NCI-H524 (cell line): ENCODE data around the gene CACNA1B.
"Not testable (repeated sequence)": the region's sequence is repeated elsewhere in the genome, so short reads cannot be mapped to it uniquely, and the experiment has no call there.

Experiments used
- DNase-seq, 2 experiments: peaks; one replicate each; lab custom pipeline; 2025; lab: John Stamatoyannopoulos, UW

The CACNA1B gene

GRCh38 chr9:138015021-138015829 lies 137.6 kb downstream of the CACNA1B start:
- DNase-seq, result no peak

GRCh38 chr9:138016406-138017187 lies 139.0 kb downstream of the CACNA1B start:
- DNase-seq, result no peak

GRCh38 chr9:138017200-138017599 lies 139.6 kb downstream of the CACNA1B start:
- no peak for DNase-seq

GRCh38 chr9:138019514-138019913 lies 141.9 kb downstream of the CACNA1B start:
- DNase-seq, result not testable (repeated sequence)

- no peak for DNase-seq
Observed at GRCh38 chr9:138020120-138020794, 142.7 kb downstream of the CACNA1B start.

GRCh38 chr9:138020795-138021182 lies 143.2 kb downstream of the CACNA1B start:
- DNase-seq, result no peak

GRCh38 chr9:138021251-138022056 lies 143.9 kb downstream of the CACNA1B start:
- no peak for DNase-seq

GRCh38 chr9:138022121-138022741 lies 144.6 kb downstream of the CACNA1B start:
- DNase-seq, result no peak

GRCh38 chr9:138022756-138023393 lies 145.3 kb downstream of the CACNA1B start:
- no peak for DNase-seq

GRCh38 chr9:138023394-138024124 lies 146.0 kb downstream of the CACNA1B start:
- DNase-seq, result no peak

GRCh38 chr9:138024131-138024530 lies 146.5 kb downstream of the CACNA1B start:
- no peak for DNase-seq

- DNase-seq, result no peak
Observed at GRCh38 chr9:138024831-138025291, 147.3 kb downstream of the CACNA1B start.

- DNase-seq, result no peak
Observed at GRCh38 chr9:138025417-138025816, 147.8 kb downstream of the CACNA1B start.

GRCh38 chr9:138025908-138026307 lies 148.3 kb downstream of the CACNA1B start:
- DNase-seq, result no peak

GRCh38 chr9:138028596-138028995 lies 151.0 kb downstream of the CACNA1B start:
- no peak for DNase-seq

GRCh38 chr9:138031186-138031585 lies 153.6 kb downstream of the CACNA1B start:
- DNase-seq, result no peak

GRCh38 chr9:138033950-138034349 lies 156.4 kb downstream of the CACNA1B start:
- DNase-seq, result no peak

GRCh38 chr9:138037140-138037539 lies 159.6 kb downstream of the CACNA1B start:
- DNase-seq, result no peak

GRCh38 chr9:138038244-138038671 lies 160.7 kb downstream of the CACNA1B start:
- DNase-seq, result no peak
